Measurements from ENCODE around the gene DTNB. TPM values are rescaled to one million over a fixed set of nuclear protein-coding genes. Genes with fewer than 3 reads are reported as not detected.
"Not testable (repeated sequence)": the region's sequence is repeated elsewhere in the genome, so short reads cannot be mapped to it uniquely, and the experiment has no call there.

DTNB gene
- total RNA-seq, 2 donors from 2014 or later: 4.3 to 4.4 TPM

GRCh38 chr2:25411281-25411680, 262.1 kb downstream of the DTNB start:
- H3K36me3 ChIP-seq: no peaks in the 10 kb centered on the region

DNA sequence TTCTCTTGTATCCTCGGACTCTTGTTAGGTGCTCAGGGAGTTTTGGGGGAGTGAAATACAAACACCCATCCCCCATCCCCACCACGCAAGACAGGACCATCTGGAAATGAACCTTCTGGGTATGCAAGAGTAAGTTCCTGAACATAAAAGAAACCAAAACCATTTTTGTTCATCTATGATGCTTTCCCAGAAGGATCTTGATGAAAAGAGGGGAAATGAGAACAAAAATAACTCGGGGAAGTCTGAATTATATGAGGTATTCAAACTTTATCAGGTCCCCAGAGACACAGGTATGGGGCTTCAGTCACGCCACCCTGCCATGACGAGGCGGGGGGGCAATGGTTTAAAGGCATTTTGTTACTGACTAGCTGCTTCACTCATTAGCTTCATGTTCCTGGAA, 263.0 kb downstream of the DTNB start:
- H3K9me3 ChIP-seq: no peaks in the 10 kb centered on the region
- DNase-seq (ENCODE audit: low spot score): no peak
- H3K4me3 ChIP-seq: no peak overlapping the region
- TF ChIP-seq, protein P1, sequence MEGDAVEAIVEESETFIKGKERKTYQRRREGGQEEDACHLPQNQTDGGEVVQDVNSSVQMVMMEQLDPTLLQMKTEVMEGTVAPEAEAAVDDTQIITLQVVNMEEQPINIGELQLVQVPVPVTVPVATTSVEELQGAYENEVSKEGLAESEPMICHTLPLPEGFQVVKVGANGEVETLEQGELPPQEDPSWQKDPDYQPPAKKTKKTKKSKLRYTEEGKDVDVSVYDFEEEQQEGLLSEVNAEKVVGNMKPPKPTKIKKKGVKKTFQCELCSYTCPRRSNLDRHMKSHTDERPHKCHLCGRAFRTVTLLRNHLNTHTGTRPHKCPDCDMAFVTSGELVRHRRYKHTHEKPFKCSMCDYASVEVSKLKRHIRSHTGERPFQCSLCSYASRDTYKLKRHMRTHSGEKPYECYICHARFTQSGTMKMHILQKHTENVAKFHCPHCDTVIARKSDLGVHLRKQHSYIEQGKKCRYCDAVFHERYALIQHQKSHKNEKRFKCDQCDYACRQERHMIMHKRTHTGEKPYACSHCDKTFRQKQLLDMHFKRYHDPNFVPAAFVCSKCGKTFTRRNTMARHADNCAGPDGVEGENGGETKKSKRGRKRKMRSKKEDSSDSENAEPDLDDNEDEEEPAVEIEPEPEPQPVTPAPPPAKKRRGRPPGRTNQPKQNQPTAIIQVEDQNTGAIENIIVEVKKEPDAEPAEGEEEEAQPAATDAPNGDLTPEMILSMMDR (IDR thresholded peaks at IDR 0.05): no peak
- no peaks in the 10 kb centered on the region for H3K36me3 ChIP-seq
- no peaks in the 10 kb centered on the region for H3K27me3 ChIP-seq
- H3K4me1 ChIP-seq: no peaks in the 10 kb centered on the region
- H3K27ac ChIP-seq: no peak overlapping the region

More at GRCh38 chr2:25411281-25411680, 262.1 kb downstream of the DTNB start:
- TF ChIP-seq, protein P1 (IDR thresholded peaks at IDR 0.05): no peak
- no peak overlapping the region for H3K27ac ChIP-seq
- no peak overlapping the region for H3K4me3 ChIP-seq
- peak; percentile 36 for DNase-seq (ENCODE audit: low spot score)
- no peaks in the 10 kb centered on the region for H3K9me3 ChIP-seq
- H3K4me1 ChIP-seq: no peaks in the 10 kb centered on the region
- H3K27me3 ChIP-seq: no peaks in the 10 kb centered on the region

DNA sequence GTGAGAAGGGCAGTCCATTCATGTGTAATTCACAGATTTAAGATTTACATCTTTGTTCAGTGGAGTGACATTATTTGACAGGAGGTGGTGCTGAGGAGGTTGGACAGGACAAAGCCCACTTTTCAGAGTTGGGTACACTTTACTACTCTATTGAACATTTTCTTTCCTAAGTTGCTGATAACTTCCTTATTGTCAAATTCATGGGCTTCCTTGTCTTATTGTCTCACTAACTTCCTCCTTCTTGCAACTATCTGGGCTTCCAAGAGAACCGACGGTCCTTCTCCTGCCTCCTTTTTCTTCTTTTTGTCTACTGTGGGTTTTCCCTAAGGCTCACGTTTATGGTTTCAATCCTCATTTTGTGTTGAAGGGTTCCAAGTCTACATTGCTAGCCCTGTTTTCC, 263.9 kb downstream of the DTNB start:
- TF ChIP-seq, protein P1 (IDR thresholded peaks at IDR 0.05): no peak
- Histone ChIP-seq H3K27ac (no peak overlapping the region), H3K9me3 (no peaks in the 10 kb centered on the region)

GRCh38 chr2:25409044-25409443, 264.3 kb downstream of the DTNB start:
- Histone ChIP-seq H3K9me3 (no peaks in the 10 kb centered on the region), H3K27ac (no peak overlapping the region), H3K4me1 (no peaks in the 10 kb centered on the region), H3K36me3 (no peaks in the 10 kb centered on the region), H3K27me3 (no peaks in the 10 kb centered on the region), H3K4me3 (no peak overlapping the region)
- TF ChIP-seq, protein P1 (IDR thresholded peaks at IDR 0.05): no peak
- no peak for DNase-seq (ENCODE audit: low spot score)

More for the DNA sequence above, 263.9 kb downstream of the DTNB start:
- Histone ChIP-seq H3K4me1 (no peaks in the 10 kb centered on the region), H3K27me3 (no peaks in the 10 kb centered on the region), H3K36me3 (no peaks in the 10 kb centered on the region), H3K4me3 (no peak overlapping the region)
- DNase-seq (ENCODE audit: low spot score): no peak

GRCh38 chr2:25405611-25406295, 267.6 kb downstream of the DTNB start:
- Histone ChIP-seq H3K36me3 (no peaks in the 10 kb centered on the region), H3K4me1 (no peaks in the 10 kb centered on the region), H3K4me3 (no peak overlapping the region), H3K27ac (no peak overlapping the region), H3K9me3 (no peaks in the 10 kb centered on the region), H3K27me3 (no peaks in the 10 kb centered on the region)
- peak; percentile 23 for DNase-seq (ENCODE audit: low spot score)
- TF ChIP-seq, protein P1 (IDR thresholded peaks at IDR 0.05): no peak

- H3K27me3 ChIP-seq; DNase-seq (ENCODE audit: low spot score); H3K9me3 ChIP-seq; H3K4me1 ChIP-seq; H3K27ac ChIP-seq; H3K4me3 ChIP-seq; H3K36me3 ChIP-seq: not testable (repeated sequence)
These were observed 270.1 kb downstream of the DTNB start for GRCh38 chr2:25403120-25403760.

Data from right atrium auricular region (tissue), 2 donors.